COR-L47 (cell line): ENCODE data around the gene ADGRV1.

ENCODE experiments used
- DNase-seq: peaks from one replicate; lab custom pipeline; 2025; lab: John Stamatoyannopoulos, UW

Gene ADGRV1

DNA sequence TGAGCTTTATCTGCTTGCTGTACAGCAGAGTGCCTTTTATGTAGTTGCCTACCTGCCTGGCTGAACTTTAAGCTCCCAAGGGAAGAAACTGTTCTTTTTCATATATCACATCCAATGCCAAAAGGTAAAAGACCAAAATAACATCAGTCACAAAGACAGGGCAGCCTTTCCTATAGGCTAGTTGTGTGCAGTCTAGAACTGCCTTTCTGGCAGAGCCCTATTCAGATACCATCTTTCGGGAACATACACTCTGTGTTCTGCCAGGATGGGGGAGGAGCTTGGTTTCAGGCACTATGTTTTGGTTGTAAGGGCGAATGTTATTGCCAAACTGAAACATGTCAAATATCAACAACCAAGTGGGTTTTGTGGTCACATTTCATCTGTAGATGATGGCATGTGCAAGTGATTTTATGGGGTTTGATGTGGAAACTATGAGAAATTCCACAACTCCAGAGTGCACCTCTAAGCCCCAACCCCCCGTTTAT, 314.5 kb downstream of the ADGRV1 start:
- no peak for DNase-seq

- DNase-seq, result no peak
These were observed 315.5 kb downstream of the ADGRV1 start for GRCh38 chr5:90874066-90874465.

GRCh38 chr5:90875456-90875855, 316.9 kb downstream of the ADGRV1 start:
- no peak for DNase-seq

GRCh38 chr5:90876366-90876765, 317.8 kb downstream of the ADGRV1 start:
- no peak for DNase-seq

- no peak for DNase-seq
These were observed 318.5 kb downstream of the ADGRV1 start for GRCh38 chr5:90877049-90877448.

DNA sequence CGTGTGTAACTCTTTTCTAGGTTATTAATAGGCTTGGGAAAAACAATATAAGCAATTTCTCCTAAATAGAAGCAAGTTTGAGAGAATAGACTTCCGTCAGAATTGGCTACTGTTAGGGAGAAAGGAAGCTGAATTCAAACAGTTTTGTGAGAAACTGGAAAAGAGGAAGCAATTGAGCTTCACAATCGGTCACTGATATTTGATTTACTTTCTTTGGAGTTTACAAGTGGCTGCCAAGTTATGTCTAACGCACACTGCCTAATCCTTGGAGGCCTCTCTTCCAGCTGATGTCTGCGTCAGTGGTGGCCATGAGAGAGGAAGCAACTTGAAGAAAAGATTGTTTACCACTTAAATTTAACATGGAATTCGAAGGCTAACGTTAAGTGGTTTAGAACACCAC, 319.5 kb downstream of the ADGRV1 start:
- DNase-seq, result no peak

DNA sequence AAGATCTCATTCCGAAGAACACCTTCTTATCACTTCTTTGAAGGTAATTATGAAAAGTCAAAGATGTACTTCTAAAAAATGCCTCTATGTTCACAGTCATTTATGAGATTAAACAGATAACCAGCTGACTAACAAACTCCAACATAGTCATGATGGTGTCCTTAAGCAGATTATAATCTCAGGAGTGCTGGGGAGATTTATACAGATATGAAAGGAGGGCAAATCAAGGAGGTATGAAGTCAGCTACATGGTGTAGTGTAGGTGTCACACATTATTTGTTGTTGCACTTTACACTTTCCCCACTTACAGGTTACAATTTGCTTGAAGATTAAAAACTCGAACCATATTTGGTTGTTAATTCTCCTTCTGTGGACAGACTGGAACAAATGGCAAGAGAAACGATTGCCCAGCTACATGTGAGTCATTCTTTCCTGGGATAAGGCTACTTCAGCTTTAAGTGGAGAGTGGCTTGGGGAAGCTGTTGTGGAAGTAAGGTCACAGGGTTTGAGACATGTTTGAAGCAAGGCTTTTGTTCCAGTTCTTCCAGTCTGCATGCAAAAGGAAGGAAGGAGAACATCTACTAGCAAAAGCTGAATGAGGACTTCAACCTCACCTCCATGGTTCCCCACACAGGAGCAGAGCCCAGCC, 320.1 kb downstream of the ADGRV1 start:
- DNase-seq, result no peak

DNA sequence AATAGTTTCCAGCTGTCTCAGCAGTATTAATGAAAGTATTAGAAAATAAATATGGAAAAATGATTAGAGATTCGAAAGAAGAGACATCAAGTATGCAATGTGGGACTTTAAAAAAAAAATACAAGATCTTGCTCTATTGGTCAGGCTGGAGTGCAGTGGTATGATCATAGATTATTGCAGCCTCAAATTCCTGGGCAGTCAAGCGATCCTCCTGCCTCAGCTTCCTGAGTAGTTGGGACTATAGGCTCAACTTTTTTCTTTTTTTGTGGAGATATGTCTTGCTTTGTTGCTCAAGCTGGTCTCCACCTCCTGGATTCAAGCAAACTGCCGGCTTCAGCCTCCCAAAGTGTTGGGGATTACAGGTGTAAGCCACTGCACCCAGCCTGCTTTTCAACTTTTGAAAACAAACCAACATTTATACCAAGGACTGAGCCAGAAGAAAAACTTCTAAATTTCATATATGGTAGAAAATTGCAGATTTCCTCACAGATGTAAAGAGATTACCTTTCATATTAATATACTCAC, 323.1 kb downstream of the ADGRV1 start:
- DNase-seq, result no peak

DNA sequence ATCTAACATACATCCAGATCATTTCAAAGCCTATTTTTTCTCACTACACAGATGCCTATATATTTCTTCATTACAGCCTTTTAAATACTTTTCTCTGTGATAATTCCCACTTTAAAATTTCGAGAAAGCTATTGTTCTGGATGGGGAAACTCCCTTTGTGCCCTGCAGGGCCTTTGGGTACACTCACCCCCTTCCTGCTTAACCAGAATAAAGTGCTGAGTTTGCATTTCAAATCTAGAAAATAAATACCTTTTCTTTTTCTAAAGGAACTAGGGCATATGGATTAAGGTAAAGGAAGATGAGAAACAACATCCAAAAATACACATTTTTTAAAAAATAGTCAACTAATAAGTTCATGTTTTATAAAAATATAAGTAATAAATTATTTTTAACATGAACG, 323.9 kb downstream of the ADGRV1 start:
- no peak for DNase-seq

DNA sequence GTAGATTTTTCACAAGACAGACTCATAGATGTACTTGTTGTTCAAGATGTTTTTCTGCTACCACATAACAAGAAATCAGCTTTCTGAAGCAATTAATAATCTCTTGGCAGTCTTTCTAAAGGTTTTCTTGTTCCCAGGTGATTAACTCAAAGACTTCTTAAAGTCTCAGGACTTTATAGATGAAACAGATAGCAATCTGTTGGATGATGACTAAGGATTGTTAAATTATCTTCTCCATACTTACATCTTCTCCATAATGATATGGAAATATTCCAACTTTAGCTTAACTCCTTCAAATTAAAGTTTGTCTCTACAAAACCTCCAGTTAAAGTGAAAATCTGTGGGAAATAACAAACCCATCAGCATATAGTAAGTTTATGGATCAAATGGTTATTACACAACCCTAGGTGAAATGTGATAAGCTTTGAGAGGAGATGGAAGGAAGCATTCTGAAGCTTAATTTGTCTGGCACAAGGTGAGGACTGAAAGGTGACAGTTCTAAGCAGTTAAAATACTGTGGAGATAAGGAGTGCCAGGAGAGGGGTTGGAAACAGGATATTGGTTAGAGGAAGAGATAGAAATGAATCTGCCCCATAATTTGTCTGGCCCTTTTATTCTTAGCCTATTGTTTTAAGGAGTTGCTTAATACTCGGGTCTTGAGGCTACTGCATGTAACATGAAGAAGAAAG, 326.7 kb downstream of the ADGRV1 start:
- no peak for DNase-seq

DNA sequence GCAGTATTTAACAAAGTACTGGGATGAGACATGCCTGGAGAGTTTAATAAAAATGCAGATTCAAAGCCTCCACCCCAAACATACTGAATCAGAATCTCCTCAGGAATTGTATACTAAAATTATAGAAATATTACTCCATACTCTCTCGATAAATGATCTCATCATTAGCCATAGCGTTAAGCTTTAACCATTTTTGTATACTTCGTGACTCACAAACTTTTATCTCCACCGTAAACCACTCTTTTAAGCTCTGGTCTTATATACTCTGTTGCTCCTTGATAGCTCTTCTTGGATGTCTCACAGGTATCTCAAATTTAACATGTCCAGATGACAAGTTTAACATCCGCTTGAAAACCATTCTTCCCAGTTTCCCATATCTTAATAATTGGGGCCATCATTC, 327.8 kb downstream of the ADGRV1 start:
- DNase-seq, result no peak

- DNase-seq, result peak; percentile 31
These were observed 330.1 kb downstream of the ADGRV1 start for GRCh38 chr5:90888511-90889324.

DNA sequence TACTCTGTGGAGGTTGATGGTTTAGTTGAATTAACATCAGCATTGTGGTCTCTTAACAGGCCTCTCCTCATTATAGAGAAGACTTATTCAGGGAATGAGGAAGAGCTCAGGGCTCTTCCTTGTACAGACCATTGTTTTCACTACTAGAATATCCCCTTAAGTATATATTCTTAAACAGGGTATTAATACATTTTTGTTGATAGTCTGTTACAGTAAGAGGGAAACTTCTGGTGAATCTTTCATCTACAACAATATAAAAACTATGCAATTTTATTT, 330.7 kb downstream of the ADGRV1 start:
- DNase-seq, result no peak

- DNase-seq, result no peak
These were observed 331.6 kb downstream of the ADGRV1 start for GRCh38 chr5:90890180-90890579.

DNA sequence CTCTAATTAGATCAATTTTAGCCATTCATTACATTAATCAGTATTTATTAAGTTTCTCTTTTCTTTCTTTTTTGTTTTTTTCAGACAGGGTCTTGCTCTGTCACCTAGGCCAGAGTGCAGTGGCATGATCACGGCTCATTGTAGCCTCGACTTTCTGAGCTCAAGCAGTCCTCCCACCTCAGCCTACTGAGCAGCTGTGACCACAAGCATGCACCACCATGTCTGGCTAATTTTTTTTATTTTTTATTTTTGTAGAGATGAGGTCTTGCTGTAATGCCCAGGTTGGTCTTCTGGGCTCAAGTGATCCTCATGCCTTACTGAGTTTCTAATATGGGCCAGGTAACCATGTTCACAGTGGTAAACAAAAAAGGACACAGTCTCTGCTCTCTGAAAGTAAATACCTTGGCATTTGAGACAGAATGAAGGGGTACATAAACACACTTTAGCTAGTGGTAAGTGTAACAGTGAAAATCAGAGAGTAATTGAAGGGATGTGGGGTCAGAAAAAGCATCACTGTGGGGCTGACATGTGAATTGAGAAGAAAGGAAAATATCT, 336.3 kb downstream of the ADGRV1 start:
- no peak for DNase-seq

GRCh38 chr5:90897618-90898017, 339.0 kb downstream of the ADGRV1 start:
- no peak for DNase-seq

- no peak for DNase-seq
These were observed 339.9 kb downstream of the ADGRV1 start for GRCh38 chr5:90898326-90899013.

- DNase-seq, result no peak
These were observed 340.5 kb downstream of the ADGRV1 start for GRCh38 chr5:90899014-90899604.

DNA sequence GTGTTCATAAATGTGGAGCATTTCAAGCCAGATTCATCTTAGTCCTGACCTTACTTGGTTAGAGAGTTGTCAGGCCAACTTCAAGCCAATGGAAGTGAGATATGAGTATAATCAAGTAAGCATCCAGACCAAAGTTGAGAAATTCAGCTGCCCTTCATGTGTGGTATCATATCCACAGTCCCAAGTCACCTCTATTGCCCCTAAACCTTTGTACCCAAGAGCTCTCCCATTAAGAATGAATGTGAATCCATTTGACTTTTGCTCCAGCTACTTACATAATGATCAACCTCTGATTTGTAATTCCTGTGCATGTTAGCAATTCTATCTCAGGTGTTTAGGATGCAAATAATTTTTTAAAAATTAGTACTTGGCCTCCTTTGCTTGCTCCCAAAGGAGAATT, 342.7 kb downstream of the ADGRV1 start:
- no peak for DNase-seq

DNA sequence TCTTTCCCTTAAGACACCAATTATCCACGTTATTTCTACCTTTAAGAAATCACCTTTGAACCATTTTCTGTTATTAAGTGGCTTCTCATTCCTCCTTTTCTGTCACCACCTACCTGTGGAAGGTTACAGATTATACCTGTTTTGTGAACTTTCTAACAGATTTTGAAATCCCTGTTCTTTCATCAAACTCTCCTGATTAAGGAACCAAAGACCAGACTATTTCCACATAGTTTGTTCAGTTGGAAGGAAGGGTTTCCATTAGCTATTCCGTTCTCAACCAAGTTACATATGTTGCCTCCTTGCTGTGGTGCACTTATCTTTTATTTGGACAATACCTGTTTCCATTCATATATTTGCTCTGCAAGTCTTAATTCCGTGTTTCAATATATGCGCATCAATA, 343.6 kb downstream of the ADGRV1 start:
- DNase-seq, result no peak

DNA sequence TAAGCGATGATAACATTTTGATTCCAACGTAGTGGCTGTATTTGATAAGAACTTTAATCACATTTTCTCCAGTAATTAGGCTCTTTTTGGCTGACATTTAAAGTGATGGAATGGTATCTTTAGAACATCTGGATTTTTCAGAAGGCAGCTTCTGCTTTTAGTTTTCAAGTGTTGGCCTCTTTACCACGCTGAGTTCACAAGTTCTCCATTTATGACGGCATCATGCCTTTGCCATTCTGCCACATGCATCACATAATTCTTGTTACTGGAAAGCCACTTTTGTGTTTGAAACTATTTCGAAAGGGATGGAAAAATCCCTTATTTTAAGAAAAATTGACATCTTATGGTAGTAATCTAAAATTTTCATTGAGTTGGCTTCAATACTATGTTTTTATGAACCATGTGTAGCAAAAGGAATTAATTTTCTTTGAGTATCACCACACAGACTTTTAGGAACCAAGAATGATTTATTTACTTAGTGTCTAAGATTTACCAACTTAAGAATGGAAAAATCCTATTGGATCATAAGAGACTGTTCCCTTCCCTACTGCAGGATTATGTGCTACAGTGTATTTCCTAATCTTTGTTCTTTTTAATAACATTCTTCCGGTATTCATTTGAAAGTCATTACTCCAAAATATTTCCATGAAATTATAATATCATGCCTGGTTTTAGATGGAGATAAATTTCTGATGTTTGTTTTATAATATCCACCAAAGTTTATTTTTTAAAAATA, 344.2 kb downstream of the ADGRV1 start:
- DNase-seq, result no peak
